Dendritic cell treated with granulocyte-macrophage colony-stimulating factor and Interleukin-4, amounts not matched to agents 40 ng/mL and 50 ng/mL, for 4 days (primary cell): ENCODE results near the gene THAP4.

Source experiments
- H3K27ac Mint-ChIP-seq: one replicate; pipeline ENCODE4 v1.8.0; 2022; ENCODE audit warnings: mild to moderate bottlenecking, mixed read lengths
- H3K27me3 Mint-ChIP-seq: one replicate; pipeline ENCODE4 v1.8.0; 2022; ENCODE audit warnings: mild to moderate bottlenecking, mixed read lengths
- H3K36me3 Mint-ChIP-seq: one replicate; pipeline ENCODE4 v1.8.0; 2022; ENCODE audit warnings: low read depth, mixed read lengths
- H3K4me1 Mint-ChIP-seq: one replicate; pipeline ENCODE4 v1.8.0; 2022; ENCODE audit warnings: low read depth, mixed read lengths
- H3K4me3 Mint-ChIP-seq: one replicate; pipeline ENCODE4 v1.8.0; 2022; ENCODE audit warnings: mild to moderate bottlenecking, moderate library complexity, mixed read lengths
- H3K9me3 Mint-ChIP-seq: one replicate; pipeline ENCODE4 v1.8.0; 2022; ENCODE audit warnings: mixed read lengths
- intact Hi-C: fragments of 100-400 bp; cut with micrococcal nuclease; formaldehyde crosslinking; loops from one replicate; pipeline ENCODE4 v1.15.0; 2022

THAP4 gene, protein sequence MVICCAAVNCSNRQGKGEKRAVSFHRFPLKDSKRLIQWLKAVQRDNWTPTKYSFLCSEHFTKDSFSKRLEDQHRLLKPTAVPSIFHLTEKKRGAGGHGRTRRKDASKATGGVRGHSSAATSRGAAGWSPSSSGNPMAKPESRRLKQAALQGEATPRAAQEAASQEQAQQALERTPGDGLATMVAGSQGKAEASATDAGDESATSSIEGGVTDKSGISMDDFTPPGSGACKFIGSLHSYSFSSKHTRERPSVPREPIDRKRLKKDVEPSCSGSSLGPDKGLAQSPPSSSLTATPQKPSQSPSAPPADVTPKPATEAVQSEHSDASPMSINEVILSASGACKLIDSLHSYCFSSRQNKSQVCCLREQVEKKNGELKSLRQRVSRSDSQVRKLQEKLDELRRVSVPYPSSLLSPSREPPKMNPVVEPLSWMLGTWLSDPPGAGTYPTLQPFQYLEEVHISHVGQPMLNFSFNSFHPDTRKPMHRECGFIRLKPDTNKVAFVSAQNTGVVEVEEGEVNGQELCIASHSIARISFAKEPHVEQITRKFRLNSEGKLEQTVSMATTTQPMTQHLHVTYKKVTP

DNA sequence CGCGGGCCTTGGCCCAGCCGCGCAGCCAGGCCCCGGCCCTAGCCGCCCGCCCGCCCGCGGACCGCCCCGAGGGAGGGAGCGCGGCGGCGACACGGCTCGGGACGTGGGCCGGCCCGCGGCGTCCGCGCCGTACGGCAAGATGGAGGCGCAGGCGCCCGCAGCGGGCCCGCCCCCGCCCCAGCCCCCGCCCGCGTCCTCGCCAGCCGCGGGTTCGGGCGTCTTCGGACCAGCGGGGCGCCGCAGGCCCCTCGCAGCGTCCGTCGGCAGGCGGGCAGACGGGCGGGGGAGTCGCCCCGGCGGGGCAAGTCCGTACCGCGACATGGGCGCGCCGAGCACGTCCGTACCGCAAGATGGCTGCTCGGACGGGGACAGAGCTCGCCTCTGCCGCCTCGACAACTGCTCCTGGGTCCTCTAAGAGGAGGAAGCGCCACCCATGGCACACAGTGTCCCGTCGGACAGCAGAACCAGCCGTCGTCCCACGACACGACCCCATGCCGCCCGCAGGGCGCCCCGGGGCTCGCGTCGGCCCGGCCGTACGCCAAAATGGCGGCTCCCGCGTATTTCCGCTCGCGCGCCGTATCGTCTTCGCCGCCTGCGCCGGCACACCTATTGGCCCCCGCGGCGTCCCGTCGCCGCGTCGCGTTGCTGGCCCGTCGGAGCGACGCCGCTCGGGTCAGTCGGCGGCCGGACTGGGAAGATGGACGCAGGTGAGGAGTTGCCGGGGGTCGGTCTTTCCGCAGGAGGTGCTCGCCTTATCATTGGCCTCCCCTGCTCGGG lies at the start of gene THAP4, which contains the start of gene ATG4B:
Gene THAP4, minus strand, starts transcription at position 141 of the 777 bp plus-strand sequence. CDS start 141 bp downstream, outside the sequence.
Gene ATG4B, plus strand, starts transcription at position 676 of the 777 bp plus-strand sequence. Its CDS starts 22 bp downstream, at position 698.
- H3K4me3 Mint-ChIP-seq: peak within 1 kb of the TSS; percentile 84
- H3K27ac Mint-ChIP-seq: peak within 1 kb of the TSS; percentile 85
- H3K4me1 Mint-ChIP-seq: peaks cover 63% of the 10 kb centered on the region
- H3K36me3 Mint-ChIP-seq: peaks cover 51% of the 10 kb centered on the region
- no peaks in the 10 kb centered on the region for H3K9me3 Mint-ChIP-seq
- intact Hi-C loops: loop anchor here (2.0 to 10.0 kb wide), 3 partner anchors 20 to 282 kb away; partner anchors contain the start of genes DTYMK and FARP2
- no peaks in the 10 kb centered on the region for H3K27me3 Mint-ChIP-seq

DNA sequence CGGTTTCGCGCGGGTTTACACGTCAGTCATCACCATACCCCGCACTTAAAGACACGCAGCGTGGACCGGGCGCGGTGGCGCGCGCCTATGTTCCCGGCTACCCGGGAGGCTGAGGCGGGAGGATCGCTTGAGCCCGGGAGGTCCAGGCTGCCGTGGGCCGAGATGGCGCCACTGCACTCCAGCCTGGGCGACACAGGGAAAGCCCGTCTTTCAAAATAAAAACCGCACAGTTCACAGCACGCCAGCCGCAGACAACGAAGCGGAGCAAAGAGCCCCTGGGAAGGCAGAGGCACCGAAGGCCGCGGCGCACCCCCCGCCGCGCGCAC lies 49.3 kb upstream of the THAP4 start:
- Mint-ChIP-seq H3K27ac (peak overlapping the region; percentile 93), H3K4me1 (peaks cover 14% of the 10 kb centered on the region), H3K27me3 (no peaks in the 10 kb centered on the region), H3K9me3 (no peaks in the 10 kb centered on the region), H3K4me3 (peak overlapping the region; percentile 91), H3K36me3 (peaks cover 62% of the 10 kb centered on the region)
- intact Hi-C loops: loop anchor here (1.0 to 5.0 kb wide), 4 partner anchors 15 to 179 kb away; partner anchors contain the start of genes ATG4B, D2HGDH, STK25 and THAP4

DNA sequence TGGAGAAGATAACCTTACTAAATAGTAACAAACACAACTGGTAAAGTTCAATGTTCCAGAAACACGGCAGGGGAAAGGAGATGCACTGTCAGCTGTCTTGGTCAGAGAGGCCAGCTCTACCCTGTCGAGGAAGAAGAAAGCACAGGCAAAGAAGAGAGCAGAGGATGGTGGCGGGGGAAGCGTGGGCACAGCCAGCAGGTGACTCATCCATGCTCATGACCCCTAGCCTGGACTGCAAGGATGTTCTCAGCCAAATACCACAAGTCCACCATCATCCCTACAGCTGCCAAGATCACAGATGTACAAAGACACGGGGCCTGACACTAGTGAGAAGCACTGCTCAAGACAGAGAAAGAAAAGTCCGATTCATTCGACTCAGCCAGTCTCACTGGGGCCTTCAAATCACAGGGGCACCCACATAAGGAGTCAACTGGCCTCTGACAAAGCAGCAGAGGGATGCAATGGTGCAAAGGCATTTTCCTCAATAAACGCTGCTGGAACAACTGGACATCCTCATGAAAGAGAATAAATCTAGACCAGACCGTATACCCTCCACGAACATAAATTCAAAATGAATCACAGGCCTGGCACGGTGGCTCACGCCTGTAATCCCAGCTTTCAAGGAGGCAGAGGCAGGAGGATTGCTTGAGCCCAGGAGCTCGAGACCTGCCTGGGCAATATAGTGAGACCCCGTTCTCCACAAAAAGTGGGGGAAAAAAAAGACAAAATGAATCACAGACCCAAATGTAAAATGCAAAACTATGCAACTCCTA lies 44.1 kb upstream of the THAP4 start:
- Mint-ChIP-seq H3K4me1 (peaks cover 13% of the 10 kb centered on the region), H3K27me3 (no peaks in the 10 kb centered on the region), H3K9me3 (no peaks in the 10 kb centered on the region), H3K36me3 (peaks cover 80% of the 10 kb centered on the region), H3K27ac (peak overlapping the region; percentile 21), H3K4me3 (no peak overlapping the region)
- intact Hi-C loops: no loop called here

DNA sequence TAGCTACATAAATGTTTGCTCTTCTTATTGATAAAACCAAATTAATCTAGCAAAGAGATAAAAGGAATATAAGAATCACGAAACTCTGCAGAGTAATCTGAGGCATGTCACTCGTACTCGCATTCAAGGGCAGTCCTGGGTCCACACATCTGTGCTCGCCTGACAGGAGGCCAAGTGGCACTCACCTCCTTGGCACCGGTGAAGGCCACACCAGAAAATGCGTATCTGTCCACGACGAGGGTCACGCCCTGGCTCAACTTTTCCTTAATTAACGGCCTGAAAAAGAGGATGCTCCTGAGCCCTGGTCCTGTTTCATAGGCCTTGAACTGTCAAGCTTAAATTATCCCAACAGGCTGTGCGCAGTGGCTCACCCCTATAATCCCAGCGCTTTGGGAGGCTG lies 43.1 kb upstream of the THAP4 start:
- Mint-ChIP-seq H3K27ac (no peak overlapping the region), H3K4me3 (no peak overlapping the region), H3K36me3 (peaks cover 88% of the 10 kb centered on the region), H3K27me3 (no peaks in the 10 kb centered on the region), H3K4me1 (peaks cover 5% of the 10 kb centered on the region), H3K9me3 (no peaks in the 10 kb centered on the region)
- intact Hi-C loops: no loop called here

DNA sequence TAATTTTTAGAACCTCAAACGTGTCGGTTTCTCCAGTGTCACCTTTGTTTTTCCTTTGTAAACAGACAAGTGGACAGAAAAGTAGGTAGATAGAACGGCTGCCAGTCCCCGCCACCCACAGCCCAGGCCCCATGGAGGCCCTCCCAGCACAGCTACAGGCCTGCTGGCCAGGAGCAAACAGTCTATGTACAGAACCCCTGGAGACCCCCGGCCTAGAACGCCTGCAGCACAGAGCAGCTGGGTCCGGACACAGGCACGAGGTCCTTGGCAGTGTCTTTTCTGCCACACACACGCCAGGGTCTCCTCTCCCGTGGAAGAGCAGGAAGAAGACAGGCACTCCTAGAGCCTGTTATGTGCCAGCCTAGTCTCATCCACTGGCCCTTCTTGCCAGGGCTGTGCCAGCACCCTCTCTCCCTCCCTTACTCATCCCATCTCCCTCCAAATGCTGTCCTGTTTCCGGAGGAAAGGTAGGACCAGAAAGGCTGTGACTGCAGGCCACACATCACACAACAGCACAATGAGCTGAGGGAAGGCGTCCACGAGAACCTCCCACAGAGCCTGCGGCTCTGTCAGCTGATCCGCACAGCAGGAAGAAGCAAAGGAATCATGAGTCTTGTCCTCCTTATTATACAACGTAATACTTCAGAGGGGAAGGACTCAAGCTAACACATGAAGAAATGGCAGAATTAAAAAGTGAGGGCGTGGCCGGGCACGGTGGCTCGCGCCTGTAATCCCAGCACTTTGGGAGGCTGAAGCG lies 42.0 kb upstream of the THAP4 start:
- no peak overlapping the region for H3K27ac Mint-ChIP-seq
- H3K36me3 Mint-ChIP-seq: peaks cover 88% of the 10 kb centered on the region
- no peaks in the 10 kb centered on the region for H3K9me3 Mint-ChIP-seq
- H3K4me1 Mint-ChIP-seq: peaks cover 5% of the 10 kb centered on the region
- intact Hi-C loops: no loop called here
- H3K4me3 Mint-ChIP-seq: no peak overlapping the region
- no peaks in the 10 kb centered on the region for H3K27me3 Mint-ChIP-seq

DNA sequence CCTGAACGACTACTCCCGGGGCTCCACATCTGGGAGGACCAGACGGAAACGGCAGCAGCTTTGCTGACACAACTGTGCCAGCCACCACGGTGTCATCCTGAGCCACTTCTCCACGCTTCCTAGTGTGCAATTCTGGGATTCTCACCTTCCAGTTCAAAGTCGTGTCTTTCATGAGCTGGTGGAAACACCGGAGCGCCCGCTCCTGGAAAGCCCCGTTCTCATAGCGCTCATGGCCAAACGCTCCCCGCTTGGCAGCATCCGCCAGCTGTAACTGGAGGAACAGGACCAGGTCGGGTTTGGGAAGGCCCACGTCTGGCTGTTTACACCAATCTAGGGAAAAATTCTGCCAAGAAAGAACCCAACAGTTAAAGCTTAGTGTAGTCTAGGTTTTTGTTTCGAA lies 41.3 kb upstream of the THAP4 start:
- no peaks in the 10 kb centered on the region for H3K9me3 Mint-ChIP-seq
- no peaks in the 10 kb centered on the region for H3K27me3 Mint-ChIP-seq
- H3K4me3 Mint-ChIP-seq: no peak overlapping the region
- intact Hi-C loops: no loop called here
- H3K4me1 Mint-ChIP-seq: peaks cover 5% of the 10 kb centered on the region
- H3K27ac Mint-ChIP-seq: no peak overlapping the region
- peaks cover 90% of the 10 kb centered on the region for H3K36me3 Mint-ChIP-seq

DNA sequence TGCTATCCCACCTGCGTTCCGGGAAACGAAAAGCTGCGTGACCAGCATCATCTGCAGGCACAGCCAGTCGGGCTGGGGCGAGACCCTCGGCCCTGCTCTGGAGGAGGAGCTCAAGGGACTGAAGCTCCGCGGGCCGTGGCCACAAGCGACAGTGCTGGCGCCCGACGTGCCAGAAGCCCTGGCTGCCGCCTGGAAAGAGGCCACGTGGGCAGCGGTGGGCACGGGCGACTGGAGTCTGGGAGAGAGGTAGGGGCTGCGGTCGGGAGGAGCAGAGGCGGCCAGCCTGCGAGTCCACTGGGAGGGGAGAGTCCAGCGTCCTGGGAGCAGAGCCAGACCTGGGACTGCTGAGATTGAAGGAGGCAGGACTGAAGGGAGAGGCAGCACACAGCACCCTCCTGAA lies 40.4 kb upstream of the THAP4 start:
- peaks cover 99% of the 10 kb centered on the region for H3K36me3 Mint-ChIP-seq
- no peaks in the 10 kb centered on the region for H3K27me3 Mint-ChIP-seq
- intact Hi-C loops: no loop called here
- peaks cover 10% of the 10 kb centered on the region for H3K4me1 Mint-ChIP-seq
- H3K9me3 Mint-ChIP-seq: no peaks in the 10 kb centered on the region
- H3K27ac Mint-ChIP-seq: no peak overlapping the region
- H3K4me3 Mint-ChIP-seq: no peak overlapping the region

DNA sequence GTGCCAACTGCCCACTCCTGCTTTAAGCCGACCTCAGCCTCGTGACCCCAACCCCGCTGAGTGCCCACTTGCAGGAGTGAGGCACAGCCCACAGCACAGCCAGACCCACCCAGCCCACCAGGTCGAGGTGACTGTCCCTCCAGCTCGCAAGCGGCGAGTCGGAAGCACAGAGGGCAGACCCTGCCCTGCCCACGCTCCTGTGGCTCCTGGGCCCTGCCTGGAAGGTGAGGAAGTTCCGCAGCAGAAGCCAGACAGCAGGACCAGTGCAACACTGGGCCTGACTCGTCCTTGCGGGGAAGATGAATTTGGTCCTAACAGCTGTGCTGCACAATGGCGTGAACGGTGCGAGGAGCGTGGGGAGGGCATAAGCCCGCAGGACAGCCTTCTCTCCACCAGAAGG lies 39.7 kb upstream of the THAP4 start:
- no peak overlapping the region for H3K4me3 Mint-ChIP-seq
- peaks cover 99% of the 10 kb centered on the region for H3K36me3 Mint-ChIP-seq
- intact Hi-C loops: no loop called here
- peaks cover 12% of the 10 kb centered on the region for H3K4me1 Mint-ChIP-seq
- H3K27me3 Mint-ChIP-seq: no peaks in the 10 kb centered on the region
- H3K9me3 Mint-ChIP-seq: no peaks in the 10 kb centered on the region
- H3K27ac Mint-ChIP-seq: no peak overlapping the region

DNA sequence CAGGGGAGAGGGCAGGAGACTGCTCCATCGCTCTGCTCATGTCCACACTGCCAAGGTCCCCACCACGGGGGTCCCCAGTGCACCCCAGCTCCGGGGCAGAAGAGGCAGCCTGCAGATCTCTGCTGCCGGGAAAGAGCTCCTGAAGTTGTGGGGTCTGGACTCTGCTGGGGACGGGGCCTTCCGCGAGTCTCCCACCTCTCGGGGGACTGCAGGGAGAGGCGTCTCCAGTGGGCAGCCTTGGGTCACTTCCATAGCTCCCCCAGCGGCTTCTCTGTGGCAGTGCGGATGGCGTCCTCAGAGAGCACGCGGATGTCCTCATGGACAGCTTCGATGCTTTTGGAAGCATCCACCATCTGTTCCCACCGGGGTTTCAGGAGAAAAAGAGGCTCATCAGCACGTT lies 38.9 kb upstream of the THAP4 start:
- intact Hi-C loops: no loop called here
- Mint-ChIP-seq H3K27ac (no peak overlapping the region), H3K27me3 (no peaks in the 10 kb centered on the region), H3K4me1 (peaks cover 11% of the 10 kb centered on the region), H3K36me3 (peaks cover 99% of the 10 kb centered on the region), H3K4me3 (no peak overlapping the region), H3K9me3 (no peaks in the 10 kb centered on the region)

DNA sequence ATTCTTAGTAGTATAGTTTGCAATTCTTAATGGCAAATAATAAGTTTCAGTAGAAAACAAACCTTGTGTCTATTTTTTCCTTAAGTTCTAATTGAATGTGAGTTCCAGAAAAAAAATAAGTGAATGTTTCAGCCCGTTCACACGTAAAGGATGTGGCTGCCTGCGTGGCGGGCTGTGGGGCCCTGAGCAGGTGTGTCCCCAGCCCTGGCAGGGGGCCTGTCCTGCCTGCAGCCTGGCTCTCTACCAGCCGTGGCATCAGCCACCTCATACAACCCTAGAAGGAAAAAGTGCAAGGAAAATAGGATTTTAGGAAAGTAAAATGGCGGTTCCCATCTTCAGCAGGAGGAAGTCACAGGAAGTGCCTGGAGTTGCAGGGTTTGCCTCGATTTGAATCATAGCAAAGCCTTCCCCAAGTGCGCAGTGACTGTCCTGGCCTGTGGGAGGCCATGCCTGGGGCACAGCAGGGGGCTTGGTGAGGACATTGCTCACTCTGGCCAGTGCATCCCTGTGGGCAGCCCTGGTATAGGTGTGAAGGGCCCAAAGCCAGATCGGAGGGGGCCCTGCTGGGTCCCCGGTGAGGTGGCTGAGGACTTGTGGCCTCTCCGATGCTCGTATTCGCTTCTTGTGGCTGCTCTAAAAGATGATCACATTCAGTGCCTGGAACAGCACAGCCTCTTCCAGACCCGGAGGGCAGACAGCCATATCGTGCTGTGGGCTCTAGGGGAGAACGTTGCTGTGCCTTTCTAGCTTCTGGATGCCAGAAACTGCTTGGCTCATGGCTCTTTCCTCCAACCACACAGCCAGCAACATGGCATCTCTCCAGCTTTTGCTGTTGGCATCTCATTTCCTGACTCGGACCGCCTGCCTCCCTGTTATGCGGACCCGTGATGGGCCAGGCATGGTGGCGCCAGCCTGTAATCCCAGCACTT lies 37.1 kb upstream of the THAP4 start:
- H3K9me3 Mint-ChIP-seq: no peaks in the 10 kb centered on the region
- H3K4me3 Mint-ChIP-seq: no peak overlapping the region
- no peaks in the 10 kb centered on the region for H3K27me3 Mint-ChIP-seq
- H3K4me1 Mint-ChIP-seq: peaks cover 6% of the 10 kb centered on the region
- H3K27ac Mint-ChIP-seq: no peak overlapping the region
- H3K36me3 Mint-ChIP-seq: peaks cover 99% of the 10 kb centered on the region
- intact Hi-C loops: no loop called here

DNA sequence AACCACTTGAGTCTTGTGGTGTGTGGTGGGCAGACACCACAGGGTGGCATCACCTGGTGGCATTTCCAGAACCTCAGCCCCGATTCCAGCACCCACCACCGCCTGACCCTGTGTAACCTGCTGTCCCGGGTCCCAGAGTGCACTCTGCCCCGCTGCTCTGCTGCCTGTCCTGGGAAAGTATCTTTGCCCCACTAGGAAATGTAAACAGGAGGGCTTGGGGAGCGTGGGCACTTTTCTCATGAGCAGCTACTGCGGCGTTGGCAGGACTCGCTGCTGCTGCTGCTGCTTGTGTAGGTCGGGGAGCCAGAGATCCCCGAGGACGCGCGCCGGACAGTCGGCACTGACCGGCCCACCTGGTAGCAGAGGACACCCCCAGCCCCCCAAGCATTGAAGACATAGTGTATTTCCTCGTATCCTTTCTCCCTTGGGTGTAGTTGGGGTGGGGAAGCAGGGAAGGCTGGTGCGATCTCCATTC lies 36.3 kb upstream of the THAP4 start:
- no peak overlapping the region for H3K27ac Mint-ChIP-seq
- no peak overlapping the region for H3K4me3 Mint-ChIP-seq
- peaks cover 6% of the 10 kb centered on the region for H3K4me1 Mint-ChIP-seq
- intact Hi-C loops: no loop called here
- H3K27me3 Mint-ChIP-seq: no peaks in the 10 kb centered on the region
- H3K9me3 Mint-ChIP-seq: no peaks in the 10 kb centered on the region
- H3K36me3 Mint-ChIP-seq: peaks cover 99% of the 10 kb centered on the region
